ENCODE measurements around the gene ZSCAN10. TPM values are rescaled to one million over a fixed set of nuclear protein-coding genes. Genes with fewer than 3 reads are reported as not detected.

The ZSCAN10 gene
- total and polyA plus RNA-seq, 2 of the 13 experiments (the other 11 are each of a cell fraction or from before 2014, with no cell fraction given): not detected

GRCh38 chr16:3106205-3106928, 7.3 kb upstream of the ZSCAN10 start (continued):
- TF ChIP-seq NFAT5 (CRISPR knock-in tag; IDR thresholded peaks at IDR 0.05): no peak
- peak; percentile 66; the same call in 1 of the 2 replicates for TF ChIP-seq SRY (CRISPR knock-in tag; IDR thresholded peaks at IDR 0.05)
- TF ChIP-seq AHR (CRISPR knock-in tag; IDR thresholded peaks at IDR 0.05): peak; percentile 79; the same call in 1 of the 2 replicates
- TF ChIP-seq RBAK (CRISPR knock-in tag; IDR thresholded peaks at IDR 0.05): no peak
- TF ChIP-seq DZIP1 (CRISPR knock-in tag; IDR thresholded peaks at IDR 0.05): no peak
- TF ChIP-seq ZNF142 (CRISPR knock-in tag; IDR thresholded peaks at IDR 0.05): peak; percentile 72; the same call in 1 of the 2 replicates
- no peak for TF ChIP-seq TRIM24 (CRISPR knock-in tag; IDR thresholded peaks at IDR 0.05)
- no peak for TF ChIP-seq ZNF703 (CRISPR knock-in tag; IDR thresholded peaks at IDR 0.05; ENCODE audit: borderline replicate concordance)
- TF ChIP-seq ZNF432 (CRISPR knock-in tag; IDR thresholded peaks at IDR 0.05; ENCODE audit: borderline replicate concordance): no peak
- peak; percentile 68; the same call in 1 of the 2 replicates for TF ChIP-seq BRD4 (CRISPR knock-in tag; IDR thresholded peaks at IDR 0.05)
- no peak for TF ChIP-seq JARID2 (CRISPR knock-in tag; IDR thresholded peaks at IDR 0.05; ENCODE audit: insufficient replicate concordance)
- TF ChIP-seq ATF3 (CRISPR knock-in tag; IDR thresholded peaks at IDR 0.05): no peak; the same call in 1 of the 2 replicates
